NCI-H2107 treated with DMSO at 0.1 percent for 48 hours (cell line): ENCODE results near the gene XIST.
"Not testable (repeated sequence)": the region's sequence is repeated elsewhere in the genome, so short reads cannot be mapped to it uniquely, and the experiment has no call there.

Source experiments
- DNase-seq: peaks from one replicate; lab custom pipeline; 2025; ENCODE audit not compliant: unreplicated experiment; lab: John Stamatoyannopoulos, UW

XIST gene

DNA sequence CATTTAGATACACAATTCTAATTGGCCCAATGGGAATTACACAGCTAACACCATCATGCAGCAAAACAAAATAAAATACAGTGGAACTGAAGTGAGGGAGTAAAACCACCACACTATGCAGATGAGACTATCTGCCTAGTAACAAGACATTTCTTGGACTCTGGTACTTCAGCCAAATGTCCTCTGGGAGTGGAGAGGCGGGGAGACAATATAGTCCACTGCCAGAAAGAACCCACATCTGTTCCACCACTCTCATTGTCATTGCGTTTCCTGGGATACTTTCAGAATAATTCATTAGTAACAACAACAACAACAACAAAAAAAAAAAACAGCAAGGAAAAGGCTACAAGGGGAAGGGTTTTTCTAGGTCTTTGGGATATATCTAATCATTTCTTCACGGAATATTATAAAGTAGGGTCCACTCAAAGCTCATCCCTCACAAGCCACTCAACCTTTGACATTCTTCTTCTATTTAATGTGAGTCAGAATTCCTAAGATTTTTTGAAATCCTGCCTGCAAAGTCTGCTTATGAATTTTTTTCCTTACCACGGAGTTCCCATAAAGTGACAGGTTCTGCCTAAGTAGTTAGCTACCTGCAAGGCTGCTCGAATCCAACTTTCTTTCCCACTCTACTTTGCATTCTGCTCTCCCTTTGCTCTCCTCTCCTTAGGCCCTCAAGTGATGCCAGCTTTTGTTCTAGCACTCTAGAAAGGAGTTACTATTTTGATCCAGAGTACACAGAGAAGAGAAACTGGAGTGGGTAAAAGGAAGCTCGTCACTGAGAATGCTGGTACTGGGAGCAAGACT, 34.9 kb downstream of the XIST start:
- no peak for DNase-seq

DNA sequence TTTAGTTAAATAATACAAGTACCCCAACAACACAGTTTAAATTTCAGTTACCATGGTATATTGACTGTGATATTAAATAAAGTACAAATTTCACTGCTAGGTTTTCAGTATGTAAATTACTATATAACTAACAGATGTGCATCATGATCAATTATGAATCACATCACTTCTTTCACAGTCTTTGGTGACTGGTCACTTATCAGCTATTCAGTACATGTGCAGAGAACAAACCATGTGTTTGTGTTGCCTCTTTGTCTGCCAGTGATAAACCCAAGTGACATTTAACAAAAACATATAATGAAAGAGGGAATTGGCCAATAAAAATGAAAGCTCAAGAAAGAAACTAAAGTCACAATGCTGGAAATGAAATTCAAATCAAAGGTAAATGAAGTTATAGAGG, 40.3 kb downstream of the XIST start:
- no peak for DNase-seq

DNA sequence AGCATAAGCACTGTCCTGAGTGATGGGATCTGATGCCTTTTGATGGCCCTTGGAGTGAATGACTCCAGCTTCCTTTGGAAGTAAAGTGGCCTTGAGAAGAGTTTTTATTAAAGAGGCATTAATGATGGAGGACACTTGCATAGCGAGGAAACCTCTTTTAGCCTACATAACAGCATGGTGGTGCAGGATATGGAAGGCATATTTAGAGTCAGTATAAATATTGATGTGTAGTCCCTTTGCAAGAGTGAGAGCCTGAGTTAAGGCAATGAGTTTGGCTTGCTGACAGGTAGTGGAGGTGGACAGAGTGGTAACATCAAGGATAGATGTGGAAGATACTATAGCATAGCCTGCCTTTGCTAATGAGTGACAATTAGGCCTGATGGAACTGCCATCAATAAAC, 48.4 kb downstream of the XIST start:
- not testable (repeated sequence) for DNase-seq

DNA sequence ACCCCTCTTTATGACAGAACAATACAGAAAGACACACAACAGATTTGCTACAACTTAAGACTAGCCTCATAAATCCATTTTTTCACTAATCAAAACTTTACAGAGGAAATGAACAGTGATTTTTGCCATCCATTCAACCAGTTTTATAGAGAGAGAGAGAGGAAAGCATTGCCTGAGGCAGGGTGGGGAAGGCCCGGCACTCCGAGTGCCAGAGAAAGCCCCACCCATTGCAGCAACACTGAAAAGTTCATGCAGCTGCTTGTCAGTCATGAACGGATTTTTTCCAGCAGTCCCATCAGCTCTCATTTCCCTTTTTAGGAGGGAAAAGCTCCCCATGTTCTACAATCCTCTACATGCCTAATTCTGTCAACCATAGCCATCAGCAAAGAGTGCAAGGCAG, 52.6 kb downstream of the XIST start:
- no peak for DNase-seq

DNA sequence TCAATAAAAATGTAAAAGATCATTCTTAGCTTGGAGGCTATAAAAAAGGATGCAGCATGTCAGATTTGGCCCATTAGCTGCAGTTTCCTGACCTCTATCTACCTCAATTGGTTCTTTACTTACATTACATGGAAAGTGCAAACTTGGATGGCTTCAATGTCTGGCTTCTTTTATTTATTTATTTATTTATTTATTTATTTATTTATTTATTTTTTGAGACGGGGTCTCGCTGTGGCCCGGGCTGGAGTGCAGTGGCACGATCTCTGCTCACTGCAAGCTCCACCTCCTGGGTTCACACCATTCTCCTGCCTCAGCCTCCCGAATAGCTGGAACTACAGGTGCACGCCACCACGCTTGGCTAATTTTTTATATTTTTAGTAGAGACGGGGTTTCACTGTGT, 60.0 kb downstream of the XIST start:
- not testable (repeated sequence) for DNase-seq

DNA sequence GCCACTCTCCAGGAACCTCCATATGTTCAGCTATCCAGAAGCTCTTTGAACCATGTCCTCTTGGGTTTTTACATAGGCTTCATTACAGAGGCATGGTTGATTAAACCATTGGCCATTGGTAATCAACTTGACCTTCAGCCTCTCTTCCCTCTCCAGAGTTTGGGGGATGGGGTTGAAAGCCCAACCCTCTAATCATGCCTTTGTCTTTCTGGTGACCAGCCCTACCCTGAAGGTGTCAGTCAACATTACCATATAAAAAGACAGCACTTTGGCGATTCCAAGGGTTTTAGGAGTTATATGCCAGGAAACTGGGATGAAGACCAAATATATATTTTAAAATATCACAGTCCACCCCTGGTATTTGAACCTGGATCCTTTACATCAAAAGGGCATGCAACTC, 67.0 kb downstream of the XIST start:
- no peak for DNase-seq
